ENCODE measurements around the gene GARIN5B. TPM values are rescaled to one million over a fixed set of nuclear protein-coding genes. Genes with fewer than 3 reads are reported as not detected.
A peak's percentile ranks its signal among the peaks of the same experiment; 100 is the strongest.

GARIN5B gene
- polyA plus RNA-seq, 2 of the 4 experiments (the other 2 are of a cell fraction) = 0.05 TPM; not detected in 1

DNA sequence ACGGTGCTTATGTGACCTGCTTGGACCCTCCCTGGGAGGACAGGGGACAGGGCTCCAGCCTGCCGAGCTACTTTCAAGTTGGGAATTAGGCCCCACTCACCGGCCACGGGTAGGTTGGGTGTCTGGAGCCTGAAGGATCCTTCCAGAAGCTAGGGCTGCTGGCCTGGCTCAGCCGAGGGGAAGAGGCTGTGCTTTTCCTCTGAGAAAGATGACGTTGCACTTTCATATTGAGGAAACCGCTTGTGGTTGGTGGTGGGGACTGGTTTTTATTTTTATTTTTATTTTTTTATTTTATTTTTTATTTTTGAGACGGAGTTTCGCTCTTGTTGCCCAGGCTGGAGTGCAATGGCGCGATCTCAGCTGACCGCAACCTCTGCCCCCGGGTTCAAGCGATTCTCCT lies 37.9 kb downstream of the GARIN5B start, which contains the start of gene TMEM150B:
TSS of gene TMEM150B (minus strand) at position 170 of the 400 bp plus-strand sequence. CDS start 4,305 bp downstream, outside the sequence.
- TF ChIP-seq ZNF302 (CRISPR knock-in tag; IDR thresholded peaks at IDR 0.05) (no peak), HOXA7 (CRISPR knock-in tag; IDR thresholded peaks at IDR 0.05) (no peak), GATA3 (IDR thresholded peaks at IDR 0.05; ENCODE audit: borderline replicate concordance) (no peak), HOXB5 (CRISPR knock-in tag; IDR thresholded peaks at IDR 0.05) (no peak), MAFK (IDR thresholded peaks at IDR 0.05; ENCODE audit: partially characterized antibody) (peak; percentile 40)
- TF ChIP-seq, protein P1, sequence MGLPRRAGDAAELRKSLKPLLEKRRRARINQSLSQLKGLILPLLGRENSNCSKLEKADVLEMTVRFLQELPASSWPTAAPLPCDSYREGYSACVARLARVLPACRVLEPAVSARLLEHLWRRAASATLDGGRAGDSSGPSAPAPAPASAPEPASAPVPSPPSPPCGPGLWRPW (IDR thresholded peaks at IDR 0.05) = no peak
- Histone ChIP-seq H3K27ac (peak within 1 kb of the TSS in 1 of 2 experiments; percentile 65; a peak in 3 of 6 replicates), H3K4me3 (no peak within 1 kb of the TSS), H3K4me1 (peaks cover 33% of the 10 kb centered on the region), H3K4me2 (no peak within 1 kb of the TSS), H3K9me3 (no peaks in the 10 kb centered on the region)
- WGBS (ENCODE audit: missing lambda C conversion rate) = 91% methylated on average over 14 of the region's 14 CpGs
- no peak for FAIRE-seq
- ChIA-PET POLR2A (no interaction called here), CTCF (interaction anchor here (1.1 to 21.1 kb wide), 9 partner anchors 9 to 184 kb away, joined by 3 to 306 read pairs (median 4); partner anchors contain the start of gene KMT5C)
- no peak for ATAC-seq
- DNase-seq (ENCODE audit: low read depth in 1 of 2, low spot score in 1 of 2) = no peak

DNA sequence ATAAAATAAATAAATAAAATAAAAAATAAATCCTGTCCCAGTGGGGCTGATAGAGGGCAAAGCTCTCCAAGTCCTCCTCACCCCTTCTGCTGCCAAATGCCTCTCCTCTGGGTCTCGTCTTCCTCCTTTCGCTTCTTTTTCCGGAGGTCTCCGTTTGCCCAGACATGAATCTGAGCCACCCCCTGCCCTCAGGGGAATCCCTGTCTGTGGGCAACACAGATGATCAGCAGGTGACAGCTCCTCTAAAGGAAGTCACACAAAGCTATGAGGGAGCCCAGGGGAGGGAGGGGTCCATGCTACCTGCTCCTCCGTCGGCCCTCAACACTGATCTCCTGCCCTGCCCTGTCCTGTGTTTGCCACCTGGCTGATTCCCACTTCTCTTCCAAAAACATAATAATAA lies 38.4 kb downstream of the GARIN5B start:
- no peak for FAIRE-seq
- CTCF ChIA-PET = interaction anchor here (1.1 to 21.1 kb wide), 9 partner anchors 9 to 184 kb away, joined by 3 to 306 read pairs (median 4); partner anchors contain the start of gene KMT5C
- 90% methylated on average over 6 of the region's 6 CpGs for WGBS (ENCODE audit: missing lambda C conversion rate)

DNA sequence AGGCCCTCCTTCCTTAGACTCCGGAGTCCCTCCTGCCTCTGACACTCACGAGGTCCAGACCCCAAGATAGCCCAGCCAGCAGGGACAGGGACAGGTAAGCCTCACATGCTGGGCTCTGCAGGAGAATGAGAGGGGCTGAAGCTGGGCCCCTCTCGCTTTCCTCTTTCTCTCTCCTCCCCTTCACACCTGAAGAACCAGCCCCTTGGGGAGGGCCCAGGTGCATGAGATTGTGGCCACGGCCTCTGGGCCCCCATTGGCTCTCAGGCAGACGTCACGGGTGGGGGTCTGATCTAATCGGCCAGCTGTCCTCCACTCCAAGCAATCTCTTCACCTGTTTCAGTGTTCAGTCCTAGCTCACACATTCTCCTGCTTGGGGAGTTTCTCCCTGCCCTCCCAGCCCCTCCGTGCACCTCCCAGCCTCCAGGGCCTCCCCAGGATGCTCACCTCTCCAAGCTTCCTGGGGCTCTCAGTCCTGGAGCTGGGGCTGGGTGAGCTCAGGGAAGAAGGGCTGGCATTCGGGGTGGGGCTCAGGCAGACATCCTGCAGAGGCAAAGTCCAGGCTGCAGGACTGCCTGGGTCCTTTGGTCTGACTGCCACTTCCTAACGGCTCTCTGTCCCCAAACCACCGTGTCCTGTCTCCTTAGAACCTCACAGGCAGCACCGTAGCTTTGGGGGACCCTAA lies 40.7 kb downstream of the GARIN5B start:
- peak overlapping the region; percentile 28 for H3K4me2 ChIP-seq
- ATAC-seq (peak; percentile 33 to 53; a peak in 5 of 6 replicates), DNase-seq (ENCODE audit: low read depth in 1 of 2, low spot score in 1 of 2) (no peak), FAIRE-seq (no peak)
- ChIA-PET POLR2A (interaction anchor here (0.7 to 1.9 kb wide), 3 partner anchors 17 to 62 kb away, joined by 3 to 11 read pairs (median 5); partner anchors contain the start of genes KMT5C and TMEM238), CTCF (interaction anchor here (0.9 to 21.1 kb wide), 13 partner anchors 9 to 181 kb away, joined by 3 to 306 read pairs (median 5); partner anchors contain the start of genes KMT5C and TMEM238)
- no peak overlapping the region for H3K4me3 ChIP-seq
- WGBS (ENCODE audit: missing lambda C conversion rate) = 68% methylated on average over 12 of the region's 12 CpGs
- TF ChIP-seq ZSCAN20 (CRISPR knock-in tag; IDR thresholded peaks at IDR 0.05) (no peak), ZFP36 (IDR thresholded peaks at IDR 0.05; ENCODE audit: borderline replicate concordance, partially characterized antibody) (peak; percentile 19), SMC3 (IDR thresholded peaks at IDR 0.05) (no peak), JUN (IDR thresholded peaks at IDR 0.05) (no peak), ATOH8 (CRISPR knock-in tag; IDR thresholded peaks at IDR 0.05; ENCODE audit: low read depth) (no peak), CBX2 (IDR thresholded peaks at IDR 0.05; ENCODE audit: borderline replicate concordance, low read depth) (no peak)
- TF ChIP-seq, protein P2, sequence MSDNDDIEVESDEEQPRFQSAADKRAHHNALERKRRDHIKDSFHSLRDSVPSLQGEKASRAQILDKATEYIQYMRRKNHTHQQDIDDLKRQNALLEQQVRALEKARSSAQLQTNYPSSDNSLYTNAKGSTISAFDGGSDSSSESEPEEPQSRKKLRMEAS (IDR thresholded peaks at IDR 0.05) = no peak
- H3K4me1 ChIP-seq = peaks cover 25% of the 10 kb centered on the region
- H3K27ac ChIP-seq = peak overlapping the region; percentile 37 to 60; a peak in 5 of 6 replicates
- H3K9me3 ChIP-seq = no peaks in the 10 kb centered on the region

More for the DNA sequence above, 38.4 kb downstream of the GARIN5B start:
- ATAC-seq = no peak
- Histone ChIP-seq H3K4me3 (no peak overlapping the region), H3K9me3 (no peaks in the 10 kb centered on the region), H3K4me2 (no peak overlapping the region), H3K4me1 (peaks cover 33% of the 10 kb centered on the region), H3K27ac (peak overlapping the region in 1 of 2 experiments; percentile 65; a peak in 3 of 6 replicates)
- DNase-seq (ENCODE audit: low read depth in 1 of 2, low spot score in 1 of 2) = no peak
- TF ChIP-seq BHLHE40 (IDR thresholded peaks at IDR 0.05; ENCODE audit: low read depth, low read length) (no peak), FOSL2 (IDR thresholded peaks at IDR 0.05) (no peak), FOSL2 (CRISPR knock-in tag; IDR thresholded peaks at IDR 0.05) (no peak), MAZ (IDR thresholded peaks at IDR 0.05; ENCODE audit: borderline replicate concordance, low read depth, low read length) (no peak), KDM5A (IDR thresholded peaks at IDR 0.05) (no peak), KDM1A (IDR thresholded peaks at IDR 0.05; ENCODE audit: low read depth) (no peak), NFE2L2 (conservative IDR thresholded peaks at IDR 0.05; ENCODE audit: low read length) (no peak), CBX2 (IDR thresholded peaks at IDR 0.05; ENCODE audit: borderline replicate concordance, low read depth) (no peak), HEYL (CRISPR knock-in tag; IDR thresholded peaks at IDR 0.05) (no peak), HOXA7 (CRISPR knock-in tag; IDR thresholded peaks at IDR 0.05) (no peak), ZFP36 (IDR thresholded peaks at IDR 0.05; ENCODE audit: borderline replicate concordance, partially characterized antibody) (no peak), POLR2A (IDR thresholded peaks at IDR 0.05; ENCODE audit: low read length) (no peak), NPAS2 (CRISPR knock-in tag; IDR thresholded peaks at IDR 0.05; ENCODE audit: borderline replicate concordance) (no peak), RCOR1 (IDR thresholded peaks at IDR 0.05; ENCODE audit: low read depth, low read length) (no peak), FOXS1 (CRISPR knock-in tag; IDR thresholded peaks at IDR 0.05) (no peak), EP300 (IDR thresholded peaks at IDR 0.05) (no peak), MAFK (IDR thresholded peaks at IDR 0.05; ENCODE audit: partially characterized antibody) (no peak)
- TF ChIP-seq, protein P1 (IDR thresholded peaks at IDR 0.05) = no peak
- POLR2A ChIA-PET = no interaction called here

Data from A549 (cell line).